ENCODE data around the gene DHRS7B.
"Not testable (repeated sequence)": the region's sequence is repeated elsewhere in the genome, so short reads cannot be mapped to it uniquely, and the experiment has no call there.

Gene DHRS7B

GRCh38 chr17:21108651-21109050 lies 18.1 kb upstream of the DHRS7B start:
- no peak for DNase-seq

DNA sequence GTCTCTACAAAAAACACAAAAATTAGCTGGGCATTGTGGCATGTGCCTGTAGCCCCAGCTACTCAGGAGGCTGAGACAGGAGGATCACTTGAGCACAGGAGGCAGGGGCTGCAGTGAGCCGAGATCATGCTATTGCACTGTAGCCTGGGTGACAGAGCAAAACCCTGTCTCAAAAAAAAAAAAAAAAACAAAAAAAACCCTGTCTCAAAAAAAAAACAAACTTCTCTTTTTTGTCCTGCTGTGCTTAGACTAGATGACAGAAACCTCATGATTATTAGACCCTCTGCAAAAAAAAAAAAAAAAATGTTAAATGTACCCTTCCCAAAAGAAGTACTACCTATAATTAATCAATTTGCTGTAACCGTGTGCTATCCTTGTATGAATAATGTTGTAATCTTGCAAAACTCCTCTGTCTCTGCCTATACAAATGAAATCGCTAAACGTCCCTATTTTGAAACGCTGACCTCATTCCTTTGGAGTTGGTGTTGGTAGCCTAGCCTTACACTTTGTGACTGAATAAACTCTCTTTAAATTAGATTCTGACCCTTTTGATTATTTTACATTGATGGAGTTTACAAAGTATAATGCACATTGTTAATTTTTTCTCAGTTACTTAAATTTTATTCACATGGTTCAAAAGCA lies 13.6 kb upstream of the DHRS7B start:
- no peak for DNase-seq

- DNase-seq: no peak
Observed at GRCh38 chr17:21113716-21114115, 13.0 kb upstream of the DHRS7B start.

DNA sequence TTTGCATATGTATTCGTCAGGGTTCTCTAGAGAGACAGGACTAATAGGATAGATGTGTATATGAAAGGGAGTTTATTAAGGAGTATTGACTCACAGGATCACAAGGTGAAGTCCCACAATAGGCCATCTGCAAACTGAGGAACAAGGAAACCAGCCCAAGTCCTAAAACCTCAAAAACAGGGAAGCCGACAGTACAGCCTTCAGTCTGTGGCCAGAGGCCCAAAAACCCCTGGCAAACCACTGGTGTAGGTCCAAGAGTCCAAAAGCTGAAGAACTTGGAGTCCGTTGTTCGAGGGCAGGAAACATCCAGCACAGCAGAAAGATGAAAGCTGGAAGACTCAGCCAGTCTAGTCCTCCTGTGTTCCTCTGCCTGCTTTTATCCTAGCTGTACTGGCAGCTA lies 12.0 kb upstream of the DHRS7B start:
- DNase-seq: not testable (repeated sequence)

GRCh38 chr17:21119247-21119918 lies 7.4 kb upstream of the DHRS7B start:
- peak in 1 of 2 experiments; percentile 30 for DNase-seq

- DNase-seq: no peak
Observed at GRCh38 chr17:21119919-21120249, 6.9 kb upstream of the DHRS7B start.

- no peak for DNase-seq
Observed at GRCh38 chr17:21124086-21124485, 2.7 kb upstream of the DHRS7B start.

GRCh38 chr17:21124517-21124916 lies 2.2 kb upstream of the DHRS7B start:
- DNase-seq: not testable (repeated sequence)

DNA sequence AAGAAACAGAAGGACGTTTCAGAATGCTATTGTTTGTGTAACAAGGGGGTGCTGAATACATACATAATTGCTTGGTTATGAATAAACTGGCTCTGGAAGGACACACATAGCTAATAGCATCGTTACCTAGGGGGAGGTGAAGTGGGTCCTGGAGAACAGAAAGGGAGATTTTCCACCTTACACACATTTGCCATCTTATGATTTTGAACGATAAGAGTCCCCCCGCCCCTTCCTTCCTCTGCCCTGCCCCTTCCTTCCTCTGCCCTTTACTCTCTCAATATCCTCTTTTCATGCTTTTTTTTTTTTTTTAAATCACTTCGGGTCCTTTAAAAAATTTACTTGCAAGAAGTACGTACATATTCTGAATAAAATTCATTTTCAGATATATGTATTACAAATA lies 902 bp upstream of the DHRS7B start:
- no peak for DNase-seq

DNA sequence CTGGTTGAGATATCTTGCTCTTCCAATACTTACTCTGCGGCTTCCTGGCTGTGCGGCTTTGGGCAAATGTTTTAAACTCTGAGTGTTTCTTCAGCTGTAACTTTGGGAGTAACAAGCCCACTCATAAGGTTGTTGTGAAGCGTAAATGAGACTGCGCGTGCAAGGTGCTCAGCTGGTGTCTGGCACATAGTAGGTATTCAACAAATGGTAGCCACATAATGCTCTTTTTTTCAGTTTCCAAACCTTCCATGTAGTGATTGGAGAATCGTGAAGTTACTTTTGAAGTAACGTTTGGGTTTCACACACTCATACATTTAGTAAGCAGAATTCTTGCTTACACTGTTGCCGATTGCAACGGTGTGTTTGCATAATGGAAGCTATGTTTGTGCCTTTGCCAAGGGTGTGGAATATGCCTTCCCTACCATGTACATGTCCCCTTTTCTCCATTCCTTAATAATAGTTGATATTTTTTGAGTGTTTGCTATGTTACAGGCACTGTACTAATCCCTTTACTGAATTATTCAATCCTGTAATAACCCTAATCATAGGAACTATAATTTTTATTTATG lies 829 bp downstream of the DHRS7B start:
- no peak for DNase-seq

DNA sequence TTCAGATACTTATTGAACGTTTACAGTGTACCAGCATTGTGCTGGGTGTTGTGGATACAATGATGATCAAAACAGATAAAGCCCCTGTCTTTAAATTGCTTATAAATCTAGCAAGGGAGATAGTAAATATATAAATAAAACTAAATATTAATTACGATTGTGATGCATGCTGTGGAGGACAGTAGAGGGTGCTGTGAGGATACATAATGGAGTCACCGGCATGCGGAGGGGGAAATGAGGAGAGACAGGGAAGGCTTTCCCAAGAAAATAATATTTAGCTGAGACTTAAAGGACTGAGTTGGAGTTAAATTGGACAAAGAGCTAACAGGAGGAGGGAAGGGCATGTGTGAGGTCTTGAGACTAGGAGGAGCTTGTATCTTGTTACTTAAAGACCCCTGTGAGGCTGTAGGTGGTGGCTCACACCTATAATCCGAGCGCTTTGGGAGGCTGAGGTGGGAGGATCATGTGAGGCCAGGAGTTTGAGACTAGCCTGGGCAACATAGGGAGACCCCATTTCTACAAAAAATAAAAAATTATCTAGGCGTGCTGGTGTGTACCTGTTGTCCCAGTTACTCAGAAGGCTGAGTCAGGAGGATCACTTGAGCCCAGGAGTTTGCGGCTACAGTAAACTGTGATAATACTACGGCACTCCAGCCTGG lies 2.4 kb downstream of the DHRS7B start:
- no peak for DNase-seq

- DNase-seq: no peak
Observed at GRCh38 chr17:21131137-21131536, 4.4 kb downstream of the DHRS7B start.

GRCh38 chr17:21132428-21132827 lies 5.7 kb downstream of the DHRS7B start:
- no peak for DNase-seq

- DNase-seq: no peak
Observed at GRCh38 chr17:21134559-21134958, 7.8 kb downstream of the DHRS7B start.

DNA sequence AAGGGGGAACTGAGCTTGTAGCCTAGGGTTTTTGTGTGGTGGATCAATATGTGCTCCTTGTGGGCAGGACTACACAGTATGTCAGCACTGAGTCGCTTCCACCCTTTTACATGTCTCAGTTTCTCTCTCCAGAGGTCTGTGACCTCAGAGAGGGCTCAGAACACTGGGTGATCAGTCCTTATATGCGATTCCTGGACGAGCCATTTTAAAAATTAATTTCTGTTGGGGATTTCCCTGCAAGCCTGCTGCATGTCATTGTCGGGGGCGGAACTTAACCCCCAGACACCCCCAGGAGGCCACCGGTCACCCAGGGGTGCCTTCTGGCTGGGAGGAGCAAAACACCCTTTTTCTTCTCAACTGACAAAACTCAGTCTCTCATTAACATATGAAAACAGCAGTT lies 14.1 kb downstream of the DHRS7B start:
- no peak for DNase-seq

DNA sequence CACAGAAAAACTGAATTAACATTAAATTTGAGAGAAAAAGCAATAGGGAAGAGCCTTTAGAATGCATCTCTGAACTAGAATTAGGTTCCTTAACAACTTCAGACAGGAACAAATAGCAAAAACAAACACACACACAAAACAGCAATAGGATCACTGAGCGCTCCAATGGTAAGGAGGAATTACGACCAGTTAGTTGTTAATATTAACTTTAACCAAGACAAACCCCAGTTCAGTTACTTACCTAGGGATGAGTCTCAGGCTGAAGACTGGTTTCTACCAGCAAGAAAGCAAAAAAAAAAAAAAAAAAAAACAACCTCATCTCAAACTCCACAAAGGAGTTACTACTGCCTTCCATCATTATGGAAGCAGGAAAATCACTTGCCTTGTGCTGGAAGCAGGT lies 14.6 kb downstream of the DHRS7B start:
- no peak for DNase-seq

GRCh38 chr17:21142065-21142464 lies 15.3 kb downstream of the DHRS7B start:
- DNase-seq: not testable (repeated sequence)

DNA sequence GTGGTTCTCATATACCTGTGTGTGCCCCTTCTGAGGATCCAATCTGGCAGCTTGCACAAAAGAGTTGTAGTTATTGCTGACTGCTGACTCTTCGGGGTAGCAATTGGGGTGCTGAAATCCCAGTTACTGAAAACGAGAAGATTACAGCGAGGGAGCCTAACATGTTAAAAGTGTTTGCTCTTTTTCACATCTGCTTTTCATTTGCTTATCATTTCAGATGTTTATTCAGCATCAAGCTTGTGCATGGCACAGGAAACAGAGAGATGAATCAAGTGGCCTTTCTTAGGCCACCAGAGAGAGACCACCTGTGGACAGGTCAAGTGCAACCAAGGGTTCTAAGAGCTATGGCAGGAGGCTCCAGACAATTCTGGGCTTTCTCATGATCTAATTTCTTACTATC lies 16.9 kb downstream of the DHRS7B start:
- DNase-seq: no peak

- DNase-seq: not testable (repeated sequence)
Observed at GRCh38 chr17:21144299-21144698, 17.5 kb downstream of the DHRS7B start.

- DNase-seq: no peak
Observed at GRCh38 chr17:21146362-21147015, 19.7 kb downstream of the DHRS7B start.

DNA sequence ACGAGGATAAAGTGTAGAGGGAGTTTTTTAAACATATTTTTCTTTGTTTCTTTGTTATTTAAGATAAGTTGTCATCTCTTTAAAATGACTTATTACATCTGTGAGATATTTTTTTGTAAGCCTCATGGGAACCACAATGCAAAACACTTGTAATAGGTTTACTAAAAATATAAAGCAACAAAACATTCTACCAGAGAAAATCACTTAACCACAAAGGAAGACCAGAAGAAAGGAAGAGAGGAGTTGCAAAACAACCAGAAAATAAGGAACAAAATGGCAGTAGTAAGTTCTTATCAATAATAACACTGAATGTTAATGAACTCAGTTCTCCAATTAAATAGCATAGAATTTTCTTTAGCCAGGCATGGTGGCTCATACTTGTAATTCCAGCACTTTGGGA lies 22.9 kb downstream of the DHRS7B start:
- no peak for DNase-seq

DNA sequence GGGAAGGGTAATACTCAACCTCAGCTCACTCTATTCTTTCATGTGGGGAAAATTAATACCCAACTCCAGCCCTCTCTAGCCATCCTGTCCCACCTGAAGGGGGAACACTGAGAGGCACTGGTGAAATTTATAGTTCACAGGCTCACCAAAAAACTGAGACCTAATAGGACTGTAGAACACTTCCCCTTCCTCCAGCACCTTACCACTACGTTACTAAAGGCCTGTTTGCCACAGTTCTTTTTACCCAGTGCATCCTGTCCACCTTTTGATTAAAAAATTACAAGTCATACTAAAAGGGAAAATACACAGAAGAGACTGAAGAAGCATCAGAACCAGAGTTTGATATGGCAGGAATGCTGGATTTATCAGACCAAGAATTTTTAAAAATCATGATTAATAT lies 26.0 kb downstream of the DHRS7B start:
- no peak for DNase-seq

GRCh38 chr17:21157586-21158370 lies 31.0 kb downstream of the DHRS7B start:
- DNase-seq: no peak
